Measurements from ENCODE around the gene PGBD5. TPM values are rescaled to one million over a fixed set of nuclear protein-coding genes. Genes with fewer than 3 reads are reported as not detected.
"Not testable (repeated sequence)": the region's sequence is repeated elsewhere in the genome, so short reads cannot be mapped to it uniquely, and the experiment has no call there.

Gene PGBD5
- total RNA-seq, 8 experiments from 2014 or later = 0.66 to 28.8 (median 12.3) TPM

DNA sequence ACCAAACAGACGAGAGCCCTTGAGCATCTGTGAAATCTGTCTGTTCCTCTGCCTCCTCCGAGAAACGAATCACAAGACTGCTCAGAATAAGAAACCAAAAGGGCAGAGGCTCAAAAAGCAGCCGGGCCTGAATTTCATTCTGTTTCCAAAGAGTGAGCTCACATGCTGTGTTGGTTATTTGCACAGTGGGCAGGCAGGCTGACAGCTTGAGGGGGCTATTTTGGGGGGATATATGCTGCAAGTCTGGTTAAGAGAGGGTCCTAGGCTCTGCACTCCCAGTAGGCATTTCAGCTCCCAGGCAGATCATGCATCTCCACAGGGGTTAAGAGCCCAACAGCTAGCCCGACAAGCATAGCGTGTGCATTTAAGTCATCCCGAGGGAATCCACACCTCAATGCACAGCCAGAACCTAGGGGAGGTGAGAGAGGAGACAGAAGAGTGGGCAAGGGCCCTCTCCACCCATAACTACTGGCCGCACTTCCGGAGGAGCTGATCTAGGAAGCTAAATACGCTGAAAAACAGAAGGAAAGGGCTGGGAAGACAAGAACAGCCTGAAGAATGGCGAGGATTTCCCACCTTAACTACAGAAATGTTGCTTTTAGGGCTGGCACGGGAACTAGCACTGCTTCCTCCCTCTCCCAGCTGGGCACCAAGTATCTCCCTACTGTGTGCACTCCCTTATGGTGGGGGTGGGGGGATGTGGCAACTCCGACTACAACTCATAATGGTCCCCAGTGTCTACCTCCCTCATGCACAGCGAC, 3.7 kb downstream of the PGBD5 start:
- in situ Hi-C loops (cut with MboI; ENCODE audit: low pct_unique_long_range_greater_than_20kb in 2 of 9, low sequenced_read_pairs in 9 of 9, unreplicated experiment in 9 of 9) = no loop called here
- ATAC-seq (replicated peaks in 6 of 8) = no peak
- Histone ChIP-seq H3K4me1 (replicated peaks in 1 of 2) (peaks cover 26 to 35% of the 10 kb centered on the region in 2 donors), H3K4me3 (peak overlapping the region; percentile 52 to 68 (median 61)), H3K27ac (peak overlapping the region in 1 of 2 donors; percentile 27)
- 26 to 62% (median 34%) methylated on average over 5 to 14 of the region's 14 CpGs; no CpG with 5 or more reads in 2 of the 10 experiments for WGBS, 10 experiments

DNA sequence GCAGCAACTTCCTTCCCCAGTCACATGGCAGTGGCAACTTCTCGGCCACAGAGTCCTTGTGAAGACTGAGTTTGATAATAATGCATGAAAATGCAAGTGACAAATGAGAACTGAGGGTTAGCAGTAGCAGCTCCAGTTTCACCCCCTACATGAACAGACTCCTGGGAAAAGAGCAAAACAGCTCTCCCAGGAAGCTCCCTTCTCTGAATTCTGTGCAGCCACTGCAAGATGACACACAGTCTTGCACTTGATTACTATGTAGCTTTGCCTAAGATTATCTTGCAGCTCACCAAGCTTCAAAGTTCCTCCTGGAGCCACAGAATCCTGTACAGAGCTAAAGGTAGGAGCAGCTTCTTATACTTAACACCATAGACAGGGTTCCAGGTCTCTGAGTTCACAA, 4.7 kb downstream of the PGBD5 start:
- ATAC-seq (replicated peaks in 6 of 8) = no peak
- Histone ChIP-seq H3K4me3 (peak overlapping the region in 2 of 5 donors; percentile 52 to 68), H3K4me1 (replicated peaks in 1 of 2) (peaks cover 25 to 34% of the 10 kb centered on the region in 2 donors), H3K27ac (no peak overlapping the region)
- 0 to 82% (median 50%) methylated on average over 1 of the region's 1 CpG; no CpG with 5 or more reads in 4 of the 10 experiments for WGBS, 10 experiments
- in situ Hi-C loops (cut with MboI; ENCODE audit: low pct_unique_long_range_greater_than_20kb in 2 of 9, low sequenced_read_pairs in 9 of 9, unreplicated experiment in 9 of 9) = no loop called here

DNA sequence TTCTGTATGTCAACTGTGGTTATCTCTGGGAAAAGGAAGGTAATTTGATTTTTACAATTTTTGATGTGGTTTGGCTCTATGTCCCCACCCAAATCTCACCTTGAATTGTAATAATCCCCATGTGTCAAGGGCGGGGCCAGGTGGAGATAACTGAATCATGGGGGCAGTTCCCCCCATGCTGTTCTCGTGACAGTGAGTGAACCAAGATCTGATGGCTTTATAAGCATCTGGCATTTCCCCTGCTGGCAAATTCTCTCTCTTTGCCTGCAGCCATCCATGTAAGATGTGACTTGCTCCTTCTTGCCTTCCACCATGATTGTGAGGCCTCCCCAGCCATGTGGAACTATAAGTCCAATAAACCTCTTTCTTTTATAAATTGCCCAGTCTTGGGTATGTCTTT, 5.8 kb downstream of the PGBD5 start:
- H3K27ac ChIP-seq; H3K4me3 ChIP-seq; ATAC-seq (replicated peaks in 6 of 8); in situ Hi-C loops (cut with MboI; ENCODE audit: low pct_unique_long_range_greater_than_20kb in 2 of 9, low sequenced_read_pairs in 9 of 9, unreplicated experiment in 9 of 9): not testable (repeated sequence)
- 0 to 100% (median 83%) methylated on average over 1 to 2 of the region's 2 CpGs; no CpG with 5 or more reads in 3 of the 10 experiments for WGBS, 10 experiments
- peaks cover 25 to 34% of the 10 kb centered on the region in 2 donors for H3K4me1 ChIP-seq (replicated peaks in 1 of 2)

DNA sequence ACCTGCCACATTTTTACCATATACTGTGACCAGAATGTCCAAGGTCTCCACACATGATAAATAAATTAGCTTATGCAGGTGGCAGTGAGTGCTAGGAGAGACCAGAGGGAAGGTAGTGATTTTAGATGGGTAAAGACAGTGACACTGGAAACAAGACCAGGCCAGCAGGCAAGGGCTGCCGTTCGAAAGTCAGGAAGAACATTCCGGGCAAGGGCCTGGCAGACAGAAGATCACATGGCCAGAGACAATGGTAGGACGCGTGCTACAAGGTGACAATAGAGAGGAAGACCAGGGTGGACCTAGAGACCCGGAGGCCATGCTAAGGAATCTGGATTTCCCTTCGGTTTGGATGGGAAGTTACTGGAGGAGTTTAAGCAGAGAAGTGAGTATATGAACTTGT, 9.7 kb downstream of the PGBD5 start:
- ATAC-seq (replicated peaks in 6 of 8) = no peak
- in situ Hi-C loops (cut with MboI; ENCODE audit: low pct_unique_long_range_greater_than_20kb in 2 of 9, low sequenced_read_pairs in 9 of 9, unreplicated experiment in 9 of 9) = no loop called here
- H3K4me1 ChIP-seq (replicated peaks in 1 of 2) = peaks cover 3 to 5% of the 10 kb centered on the region in 2 donors
- H3K4me3 ChIP-seq = no peak overlapping the region
- WGBS, 10 experiments = 20 to 100% (median 96%) methylated on average over 1 to 7 of the region's 7 CpGs; no CpG with 5 or more reads in 4 of the 10 experiments
- no peak overlapping the region for H3K27ac ChIP-seq

DNA sequence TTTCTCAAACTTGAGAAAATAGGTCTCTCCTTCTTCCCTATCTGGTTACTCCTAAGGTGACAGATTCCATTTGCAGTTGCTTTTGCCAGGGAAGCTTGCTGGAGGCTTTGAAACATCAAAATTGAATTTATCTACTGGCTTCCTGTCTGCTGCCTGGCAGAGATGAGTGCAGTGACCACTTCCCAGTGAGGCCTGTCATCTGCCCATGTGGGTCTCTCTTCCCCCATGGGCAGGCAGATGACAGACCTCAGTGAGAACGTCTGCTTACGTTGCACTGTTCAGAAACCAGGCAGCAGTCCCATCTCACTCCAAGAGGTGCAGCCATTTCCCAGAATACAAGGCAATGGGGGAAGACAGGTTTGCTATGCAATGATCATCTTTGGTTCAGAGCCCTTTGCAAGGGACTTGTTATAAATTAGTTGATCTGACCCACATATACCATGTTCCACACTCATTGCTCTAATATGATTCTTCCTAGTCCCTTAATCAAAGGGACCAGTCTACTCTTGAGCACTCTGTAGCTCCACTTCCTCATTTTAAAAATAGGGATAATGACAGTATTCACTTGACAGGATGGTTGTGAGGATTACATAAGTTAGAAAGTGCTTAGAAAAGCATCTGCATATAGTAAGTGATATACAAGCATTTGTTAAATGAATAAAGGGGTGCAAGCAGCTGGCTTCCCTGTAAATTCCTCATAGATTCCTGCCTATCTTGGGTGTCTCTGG, 10.6 kb downstream of the PGBD5 start:
- no peaks in the 10 kb centered on the region for H3K4me1 ChIP-seq (replicated peaks in 1 of 2)
- 40 to 100% (median 91%) methylated on average over 1 to 2 of the region's 2 CpGs; no CpG with 5 or more reads in 7 of the 10 experiments for WGBS, 10 experiments
- ATAC-seq (replicated peaks in 6 of 8) = no peak
- no peak overlapping the region for H3K27ac ChIP-seq
- in situ Hi-C loops (cut with MboI; ENCODE audit: low pct_unique_long_range_greater_than_20kb in 2 of 9, low sequenced_read_pairs in 9 of 9, unreplicated experiment in 9 of 9) = no loop called here
- no peak overlapping the region for H3K4me3 ChIP-seq

DNA sequence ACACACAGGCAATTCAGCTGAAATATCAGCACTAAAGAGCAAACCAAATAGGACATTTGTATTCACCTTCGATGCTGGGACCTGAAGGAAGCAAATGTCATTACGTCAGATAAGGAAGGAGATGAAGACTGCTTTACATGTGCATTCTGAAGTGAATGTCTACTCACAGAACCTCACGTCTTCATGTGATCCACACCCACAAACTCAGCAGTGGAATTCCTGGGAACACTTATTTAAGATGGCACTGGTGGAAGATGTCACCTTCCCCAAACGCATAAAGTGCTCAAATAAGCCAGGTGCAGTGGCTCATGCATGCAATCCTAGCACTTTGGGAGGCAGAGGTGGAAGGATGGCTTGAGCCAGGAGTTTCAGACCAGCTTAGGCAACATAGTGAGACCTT, 11.4 kb downstream of the PGBD5 start:
- Histone ChIP-seq H3K27ac (no peak overlapping the region), H3K4me3 (no peak overlapping the region), H3K4me1 (replicated peaks in 1 of 2) (no peaks in the 10 kb centered on the region)
- ATAC-seq (replicated peaks in 6 of 8) = no peak
- in situ Hi-C loops (cut with MboI; ENCODE audit: low pct_unique_long_range_greater_than_20kb in 2 of 9, low sequenced_read_pairs in 9 of 9, unreplicated experiment in 9 of 9) = no loop called here
- 0 to 100% (median 85%) methylated on average over 1 to 4 of the region's 4 CpGs; no CpG with 5 or more reads in 2 of the 10 experiments for WGBS, 10 experiments

DNA sequence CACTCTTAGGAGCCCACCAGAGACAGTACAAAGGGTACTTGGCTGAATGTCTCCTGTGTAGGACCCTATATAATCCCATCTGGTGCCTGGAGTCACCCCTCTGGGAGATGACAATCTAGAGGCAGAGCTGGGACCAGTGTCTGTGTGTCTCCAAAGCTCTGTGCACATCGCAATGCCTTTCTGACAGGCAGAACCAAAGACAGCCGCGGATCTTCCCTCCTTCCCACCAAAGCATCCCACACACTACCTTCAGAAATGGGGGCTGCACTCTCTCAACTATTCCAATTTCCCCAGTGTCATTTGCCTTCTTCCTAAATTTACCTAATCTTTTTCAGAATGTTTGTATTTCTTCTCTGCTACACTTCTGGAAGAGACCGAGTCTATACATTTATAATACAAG, 12.0 kb downstream of the PGBD5 start:
- in situ Hi-C loops (cut with MboI; ENCODE audit: low pct_unique_long_range_greater_than_20kb in 2 of 9, low sequenced_read_pairs in 9 of 9, unreplicated experiment in 9 of 9) = no loop called here
- Histone ChIP-seq H3K4me3 (no peak overlapping the region), H3K4me1 (replicated peaks in 1 of 2) (no peaks in the 10 kb centered on the region), H3K27ac (no peak overlapping the region)
- no peak for ATAC-seq (replicated peaks in 6 of 8)
- 40 to 97% (median 86%) methylated on average over 1 to 4 of the region's 4 CpGs; no CpG with 5 or more reads in 3 of the 10 experiments for WGBS, 10 experiments

DNA sequence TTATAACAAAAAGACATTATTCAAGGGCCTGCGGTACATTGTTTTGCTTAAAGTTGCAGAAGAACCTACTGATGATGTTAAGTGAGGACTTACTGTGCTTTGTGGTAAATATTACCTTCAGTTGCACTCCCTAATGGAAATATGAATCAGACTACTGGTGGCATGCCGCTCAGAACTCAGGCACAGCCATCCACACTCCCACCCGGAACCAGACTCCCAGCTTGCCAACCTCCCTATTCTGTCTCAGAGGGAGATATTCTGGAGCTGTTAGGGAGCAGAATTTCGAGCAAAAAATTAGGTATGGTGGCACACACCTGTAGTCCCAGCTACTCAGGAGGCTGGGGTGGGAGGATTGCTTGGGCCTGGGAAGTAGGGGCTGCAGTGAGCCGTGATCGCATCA, 13.1 kb downstream of the PGBD5 start:
- in situ Hi-C loops (cut with MboI; ENCODE audit: low pct_unique_long_range_greater_than_20kb in 2 of 9, low sequenced_read_pairs in 9 of 9, unreplicated experiment in 9 of 9) = no loop called here
- 0 to 100% (median 91%) methylated on average over 1 to 6 of the region's 6 CpGs; no CpG with 5 or more reads in 3 of the 10 experiments for WGBS, 10 experiments
- Histone ChIP-seq H3K27ac (no peak overlapping the region), H3K4me3 (no peak overlapping the region), H3K4me1 (replicated peaks in 1 of 2) (no peaks in the 10 kb centered on the region)
- ATAC-seq (replicated peaks in 6 of 8) = no peak

DNA sequence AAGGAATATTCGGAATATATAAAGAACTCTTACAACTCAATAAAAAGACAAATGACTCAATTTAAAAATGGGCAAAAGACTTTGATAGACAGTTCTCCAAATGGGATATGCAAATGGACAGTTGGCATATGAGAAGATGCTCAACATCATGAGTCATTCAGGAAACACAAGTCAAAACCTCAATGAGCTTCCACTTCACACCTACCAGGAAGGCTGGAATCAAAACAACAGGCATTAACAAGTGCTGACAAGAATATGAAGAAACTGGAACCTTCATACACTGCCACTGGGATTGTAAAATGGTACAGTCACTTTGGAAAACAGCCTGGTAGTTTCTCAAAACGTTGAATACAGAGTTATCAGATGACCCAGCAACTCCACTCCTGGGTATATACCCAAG, 17.2 kb downstream of the PGBD5 start:
- H3K4me3 ChIP-seq = no peak overlapping the region
- no peak overlapping the region for H3K27ac ChIP-seq
- H3K4me1 ChIP-seq (replicated peaks in 1 of 2) = peaks cover 7 to 10% of the 10 kb centered on the region in 2 donors
- in situ Hi-C loops (cut with MboI; ENCODE audit: low pct_unique_long_range_greater_than_20kb in 2 of 9, low sequenced_read_pairs in 9 of 9, unreplicated experiment in 9 of 9) = no loop called here
- 0 to 100% (median 89%) methylated on average over 1 to 2 of the region's 2 CpGs; no CpG with 5 or more reads in 1 of the 10 experiments for WGBS, 10 experiments
- ATAC-seq (replicated peaks in 6 of 8) = no peak

DNA sequence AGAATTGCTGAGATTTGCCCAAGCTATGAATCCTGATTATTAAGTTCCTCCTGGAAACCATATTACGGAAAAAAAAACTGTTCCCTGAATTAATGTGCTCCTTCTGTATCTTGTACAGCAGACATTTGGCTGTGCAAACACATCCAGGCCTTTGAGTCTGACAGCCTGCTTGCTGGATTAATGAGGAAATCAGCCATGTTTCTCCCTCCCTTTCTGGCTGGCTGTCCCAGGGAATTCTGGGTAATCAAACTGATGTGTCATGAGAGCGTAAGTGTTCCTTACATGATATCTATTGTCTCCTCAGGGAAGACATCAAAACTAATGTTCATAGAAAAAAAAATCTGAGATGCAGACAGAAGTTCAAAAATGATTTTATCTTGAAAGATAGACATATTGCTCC, 18.8 kb downstream of the PGBD5 start:
- WGBS, 10 experiments = 13 to 86% (median 52%) methylated on average over 2 of the region's 2 CpGs; no CpG with 5 or more reads in 1 of the 10 experiments
- peaks cover 7 to 10% of the 10 kb centered on the region in 2 donors for H3K4me1 ChIP-seq (replicated peaks in 1 of 2)
- no peak overlapping the region for H3K4me3 ChIP-seq
- in situ Hi-C loops (cut with MboI; ENCODE audit: low pct_unique_long_range_greater_than_20kb in 2 of 9, low sequenced_read_pairs in 9 of 9, unreplicated experiment in 9 of 9) = no loop called here
- peak overlapping the region; percentile 40 to 59 for H3K27ac ChIP-seq
- peak in 5 of 8 experiments; percentile 97 to 99 (median 98) for ATAC-seq (replicated peaks in 6 of 8)

DNA sequence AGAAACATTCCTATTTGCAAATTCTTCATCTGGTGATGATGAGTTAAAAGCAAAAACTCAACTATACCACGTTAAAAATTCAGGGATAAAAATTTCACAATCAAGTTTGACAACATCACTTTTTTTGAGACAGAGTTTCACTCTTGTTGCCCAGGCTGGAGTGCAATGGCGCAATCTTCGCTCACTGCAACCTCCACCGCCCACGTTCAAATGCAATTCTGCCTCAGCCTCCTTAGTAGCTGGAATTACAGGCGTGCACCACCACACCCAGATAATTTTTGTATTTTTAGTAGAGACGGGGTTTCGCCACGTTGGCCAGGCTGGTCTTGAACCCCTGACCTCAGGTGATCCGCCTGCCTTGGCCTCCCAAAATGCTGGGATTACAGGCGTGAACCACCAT, 19.4 kb downstream of the PGBD5 start:
- in situ Hi-C loops (cut with MboI; ENCODE audit: low pct_unique_long_range_greater_than_20kb in 2 of 9, low sequenced_read_pairs in 9 of 9, unreplicated experiment in 9 of 9); H3K4me3 ChIP-seq; ATAC-seq (replicated peaks in 6 of 8): not testable (repeated sequence)
- WGBS, 10 experiments = 19 to 100% (median 91%) methylated on average over 2 to 11 of the region's 11 CpGs
- H3K27ac ChIP-seq = peak overlapping the region; percentile 2 to 8
- peaks cover 7 to 15% of the 10 kb centered on the region in 2 donors for H3K4me1 ChIP-seq (replicated peaks in 1 of 2)

DNA sequence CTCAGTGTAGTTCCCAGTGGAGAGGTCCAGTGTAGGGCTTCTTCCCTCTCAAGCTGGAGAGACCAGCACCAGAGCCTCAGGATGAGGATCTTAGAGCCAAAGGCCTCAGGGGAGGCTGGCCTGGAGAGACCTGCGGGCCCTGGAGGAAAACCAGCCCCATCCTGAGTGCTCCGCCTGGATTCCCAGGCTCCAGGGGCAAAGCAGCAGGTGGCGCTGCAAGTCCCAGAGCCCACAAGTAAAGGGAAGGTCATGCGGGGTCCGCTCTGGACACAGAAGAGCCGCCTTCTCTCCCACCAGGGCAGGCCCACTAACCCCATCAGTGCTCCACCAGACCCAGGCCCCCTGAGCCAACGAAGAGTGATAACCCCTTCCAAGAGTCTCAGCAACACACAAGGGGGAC, 22.7 kb downstream of the PGBD5 start:
- no peak overlapping the region for H3K4me3 ChIP-seq
- in situ Hi-C loops (cut with MboI; ENCODE audit: low pct_unique_long_range_greater_than_20kb in 2 of 9, low sequenced_read_pairs in 9 of 9, unreplicated experiment in 9 of 9) = no loop called here
- no peak for ATAC-seq (replicated peaks in 6 of 8)
- no peak overlapping the region for H3K27ac ChIP-seq
- H3K4me1 ChIP-seq (replicated peaks in 1 of 2) = peaks cover 13 to 24% of the 10 kb centered on the region in 2 donors
- WGBS, 10 experiments = 20 to 97% (median 80%) methylated on average over 1 to 7 of the region's 7 CpGs; no CpG with 5 or more reads in 2 of the 10 experiments

DNA sequence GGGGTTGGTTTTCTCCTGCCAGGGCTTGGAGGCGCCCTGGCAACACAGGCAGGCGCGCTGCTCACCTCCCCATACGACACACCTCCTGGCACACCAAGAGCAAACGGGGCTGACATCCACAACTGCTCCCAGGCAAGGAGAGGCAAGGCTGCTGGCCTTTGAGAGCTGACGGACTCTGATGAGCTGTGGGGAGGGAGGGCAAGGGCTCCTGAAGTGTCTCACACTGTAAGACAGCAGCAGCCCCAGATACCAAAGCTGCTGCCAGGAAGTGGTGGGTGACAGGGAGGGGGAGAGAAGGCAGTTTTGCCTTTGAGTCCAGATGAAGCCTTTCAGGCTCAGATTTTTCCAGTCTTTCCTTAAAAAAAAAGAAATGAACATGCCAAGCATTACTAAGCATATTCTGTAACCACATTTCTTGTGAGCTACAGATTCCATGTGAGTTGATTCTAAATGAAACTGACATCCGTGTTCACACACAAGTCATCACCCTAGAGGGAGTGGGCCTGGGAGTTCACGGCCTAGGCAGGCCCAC, 24.3 kb downstream of the PGBD5 start:
- WGBS, 10 experiments = 7 to 100% (median 74%) methylated on average over 1 to 7 of the region's 8 CpGs; no CpG with 5 or more reads in 1 of the 10 experiments
- ATAC-seq (replicated peaks in 6 of 8) = peak in 6 of 8 experiments; percentile 31 to 95 (median 70)
- H3K4me1 ChIP-seq (replicated peaks in 1 of 2) = peaks cover 6 to 15% of the 10 kb centered on the region in 2 donors
- H3K4me3 ChIP-seq = no peak overlapping the region
- peak overlapping the region; percentile 62 to 75 for H3K27ac ChIP-seq
- in situ Hi-C loops (cut with MboI; ENCODE audit: low pct_unique_long_range_greater_than_20kb in 2 of 9, low sequenced_read_pairs in 9 of 9, unreplicated experiment in 9 of 9) = no loop called here
